HL-60 (cell line): ENCODE results near the gene SLC16A11.
A peak's percentile ranks its signal among the peaks of the same experiment; 100 is the strongest.
"Not testable (repeated sequence)": the region's sequence is repeated elsewhere in the genome, so short reads cannot be mapped to it uniquely, and the experiment has no call there.

Experiments
- DNase-seq, 2 experiments: peaks; one replicate each; pipeline ENCODE4 v3.0.0-alpha.2; 2010 to 2020; ENCODE audit warnings: low read depth in 1 of 2, low spot score in 1 of 2
- H3K27ac ChIP-seq: fragments of 250-450 bp; sonication (Bioruptor Pico); replicated peaks from 2 replicates; pipeline ENCODE4 v1.5.1; 2020; ENCODE audit warnings: mild to moderate bottlenecking, moderate library complexity
- H3K27me3 ChIP-seq: fragments of 250-450 bp; sonication (Bioruptor Pico); 2 replicates; pipeline ENCODE4 v1.5.1; 2021; ENCODE audit warnings: mild to moderate bottlenecking, moderate library complexity; ENCODE audit not compliant: insufficient read depth, poor library complexity, severe bottlenecking
- H3K4me3 ChIP-seq: replicated peaks from 2 replicates; pipeline ENCODE4 v1.5.1; 2011; ENCODE audit warnings: mild to moderate bottlenecking, control low read depth, low read length; ENCODE audit not compliant: insufficient read depth
- GABPA ChIP-seq: IDR thresholded peaks from 2 replicates; pipeline ENCODE4 v1.6.1; 2012; ENCODE audit warnings: low read depth
- POLR2AphosphoS5 ChIP-seq: IDR thresholded peaks from 2 replicates; pipeline ENCODE4 v1.6.1; 2012; ENCODE audit warnings: low read depth
- SPI1 ChIP-seq: IDR thresholded peaks from 2 replicates; pipeline ENCODE4 v1.6.1; 2012; ENCODE audit warnings: low read depth, mild to moderate bottlenecking, borderline replicate concordance
- TF ChIP-seq, protein P1 (sequence below): IDR thresholded peaks from one replicate; pipeline ENCODE4 v1.5.1; 2011; ENCODE audit warnings: low read length, control low read depth, inconsistent platforms; ENCODE audit not compliant: insufficient read depth
- TF ChIP-seq, protein P2 (sequence below): IDR thresholded peaks from 2 replicates; pipeline ENCODE4 v1.6.1; 2012; ENCODE audit warnings: low read depth; ENCODE audit not compliant: insufficient replicate concordance

SLC16A11 gene

DNA sequence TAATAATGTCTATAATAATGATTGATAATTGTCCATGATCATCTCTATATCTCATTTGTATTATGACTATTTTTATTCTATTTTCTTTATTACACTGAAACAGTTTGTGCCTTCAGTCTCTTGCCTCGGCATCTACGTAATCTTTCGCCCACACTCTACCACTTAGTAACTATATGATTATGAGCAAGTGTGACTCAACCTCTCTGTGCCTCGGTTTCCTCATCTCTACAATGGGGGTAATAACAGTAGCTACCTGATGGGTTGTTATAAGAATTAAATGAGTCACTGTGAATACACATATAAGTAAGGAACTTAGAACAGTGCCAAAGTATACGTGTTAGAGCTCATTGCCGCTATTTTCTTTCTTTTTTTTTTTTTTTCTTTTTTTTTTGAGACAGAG is 3.7 kb upstream of the SLC16A11 start:
- Histone ChIP-seq H3K27me3 (peaks cover 12% of the 10 kb centered on the region), H3K27ac (no peak overlapping the region), H3K4me3 (no peak overlapping the region)
- TF ChIP-seq GABPA: no peak
- TF ChIP-seq, protein P1, sequence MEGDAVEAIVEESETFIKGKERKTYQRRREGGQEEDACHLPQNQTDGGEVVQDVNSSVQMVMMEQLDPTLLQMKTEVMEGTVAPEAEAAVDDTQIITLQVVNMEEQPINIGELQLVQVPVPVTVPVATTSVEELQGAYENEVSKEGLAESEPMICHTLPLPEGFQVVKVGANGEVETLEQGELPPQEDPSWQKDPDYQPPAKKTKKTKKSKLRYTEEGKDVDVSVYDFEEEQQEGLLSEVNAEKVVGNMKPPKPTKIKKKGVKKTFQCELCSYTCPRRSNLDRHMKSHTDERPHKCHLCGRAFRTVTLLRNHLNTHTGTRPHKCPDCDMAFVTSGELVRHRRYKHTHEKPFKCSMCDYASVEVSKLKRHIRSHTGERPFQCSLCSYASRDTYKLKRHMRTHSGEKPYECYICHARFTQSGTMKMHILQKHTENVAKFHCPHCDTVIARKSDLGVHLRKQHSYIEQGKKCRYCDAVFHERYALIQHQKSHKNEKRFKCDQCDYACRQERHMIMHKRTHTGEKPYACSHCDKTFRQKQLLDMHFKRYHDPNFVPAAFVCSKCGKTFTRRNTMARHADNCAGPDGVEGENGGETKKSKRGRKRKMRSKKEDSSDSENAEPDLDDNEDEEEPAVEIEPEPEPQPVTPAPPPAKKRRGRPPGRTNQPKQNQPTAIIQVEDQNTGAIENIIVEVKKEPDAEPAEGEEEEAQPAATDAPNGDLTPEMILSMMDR: no peak
- TF ChIP-seq, protein P2, sequence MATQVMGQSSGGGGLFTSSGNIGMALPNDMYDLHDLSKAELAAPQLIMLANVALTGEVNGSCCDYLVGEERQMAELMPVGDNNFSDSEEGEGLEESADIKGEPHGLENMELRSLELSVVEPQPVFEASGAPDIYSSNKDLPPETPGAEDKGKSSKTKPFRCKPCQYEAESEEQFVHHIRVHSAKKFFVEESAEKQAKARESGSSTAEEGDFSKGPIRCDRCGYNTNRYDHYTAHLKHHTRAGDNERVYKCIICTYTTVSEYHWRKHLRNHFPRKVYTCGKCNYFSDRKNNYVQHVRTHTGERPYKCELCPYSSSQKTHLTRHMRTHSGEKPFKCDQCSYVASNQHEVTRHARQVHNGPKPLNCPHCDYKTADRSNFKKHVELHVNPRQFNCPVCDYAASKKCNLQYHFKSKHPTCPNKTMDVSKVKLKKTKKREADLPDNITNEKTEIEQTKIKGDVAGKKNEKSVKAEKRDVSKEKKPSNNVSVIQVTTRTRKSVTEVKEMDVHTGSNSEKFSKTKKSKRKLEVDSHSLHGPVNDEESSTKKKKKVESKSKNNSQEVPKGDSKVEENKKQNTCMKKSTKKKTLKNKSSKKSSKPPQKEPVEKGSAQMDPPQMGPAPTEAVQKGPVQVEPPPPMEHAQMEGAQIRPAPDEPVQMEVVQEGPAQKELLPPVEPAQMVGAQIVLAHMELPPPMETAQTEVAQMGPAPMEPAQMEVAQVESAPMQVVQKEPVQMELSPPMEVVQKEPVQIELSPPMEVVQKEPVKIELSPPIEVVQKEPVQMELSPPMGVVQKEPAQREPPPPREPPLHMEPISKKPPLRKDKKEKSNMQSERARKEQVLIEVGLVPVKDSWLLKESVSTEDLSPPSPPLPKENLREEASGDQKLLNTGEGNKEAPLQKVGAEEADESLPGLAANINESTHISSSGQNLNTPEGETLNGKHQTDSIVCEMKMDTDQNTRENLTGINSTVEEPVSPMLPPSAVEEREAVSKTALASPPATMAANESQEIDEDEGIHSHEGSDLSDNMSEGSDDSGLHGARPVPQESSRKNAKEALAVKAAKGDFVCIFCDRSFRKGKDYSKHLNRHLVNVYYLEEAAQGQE: no peak
- no peak for TF ChIP-seq POLR2AphosphoS5
- no peak for TF ChIP-seq SPI1
- DNase-seq: no peak

DNA sequence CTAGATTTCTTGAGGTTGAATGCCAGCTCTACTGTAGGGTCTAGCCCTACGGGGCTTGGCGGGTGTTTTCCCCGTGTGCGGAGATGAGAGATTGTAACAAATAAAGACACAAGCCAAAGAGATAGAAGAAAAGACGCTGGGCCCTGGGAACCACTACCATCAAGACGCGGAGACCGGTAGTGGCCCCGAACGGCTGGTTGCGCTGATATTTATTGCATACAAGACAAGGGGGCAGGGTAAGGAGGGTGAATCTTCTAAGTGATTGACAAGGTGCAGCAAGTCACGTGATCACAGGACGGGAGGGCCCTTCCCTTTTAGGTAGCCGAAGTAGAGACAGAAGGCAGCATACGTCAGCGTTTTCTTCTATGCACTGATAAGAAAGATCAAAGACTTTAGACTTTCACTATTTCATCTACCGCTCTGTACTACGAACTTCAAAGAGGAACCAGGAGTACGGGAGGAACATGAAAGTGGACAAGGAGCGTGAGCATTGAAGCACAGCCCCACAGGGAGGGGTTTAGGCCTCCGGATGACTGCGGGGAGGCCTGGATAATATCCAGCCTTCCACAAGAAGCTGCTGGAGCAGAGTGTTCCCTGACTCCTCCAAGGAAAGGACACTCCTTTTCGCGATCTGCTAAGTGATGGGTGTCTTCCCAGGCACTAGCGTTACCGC is 3.0 kb upstream of the SLC16A11 start:
- peaks cover 12% of the 10 kb centered on the region for H3K27me3 ChIP-seq
- H3K4me3 ChIP-seq, H3K27ac ChIP-seq: not testable (repeated sequence)
- peak in 1 of 2 experiments; percentile 9 for DNase-seq

DNA sequence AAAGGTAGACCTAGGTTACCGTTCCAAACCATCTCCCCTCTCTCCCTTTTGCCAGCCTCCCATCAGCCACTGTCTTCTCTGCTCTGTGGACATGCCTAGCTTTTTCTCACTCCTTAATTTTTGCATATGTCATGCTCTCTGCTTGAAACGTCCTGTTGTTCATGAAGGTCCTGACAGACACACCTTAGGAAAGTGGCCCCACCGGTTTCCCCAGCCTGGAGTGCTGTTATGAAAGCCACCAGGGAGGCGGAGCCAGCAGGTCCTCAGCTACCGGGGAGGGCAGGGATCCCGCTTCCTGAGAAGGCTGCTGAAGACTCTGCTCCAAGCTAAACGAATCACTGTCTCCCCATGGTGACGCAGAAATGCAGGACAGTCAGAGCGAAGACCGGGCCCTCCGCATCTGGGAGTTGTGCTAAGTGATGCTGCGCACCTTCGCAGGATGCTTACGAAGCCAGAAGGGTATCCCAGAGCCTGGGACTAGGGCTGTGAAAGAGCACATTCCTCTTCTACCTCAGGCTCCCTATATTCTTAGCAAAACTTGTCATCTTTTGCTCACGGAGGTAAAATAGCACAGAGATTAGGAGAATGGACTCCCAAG is 2.3 kb upstream of the SLC16A11 start:
- DNase-seq: no peak
- Histone ChIP-seq H3K27me3 (peaks cover 12% of the 10 kb centered on the region), H3K4me3 (no peak overlapping the region), H3K27ac (no peak overlapping the region)
- TF ChIP-seq, protein P2: no peak
- no peak for TF ChIP-seq GABPA
- no peak for TF ChIP-seq POLR2AphosphoS5
- TF ChIP-seq SPI1: no peak
- TF ChIP-seq, protein P1: no peak

DNA sequence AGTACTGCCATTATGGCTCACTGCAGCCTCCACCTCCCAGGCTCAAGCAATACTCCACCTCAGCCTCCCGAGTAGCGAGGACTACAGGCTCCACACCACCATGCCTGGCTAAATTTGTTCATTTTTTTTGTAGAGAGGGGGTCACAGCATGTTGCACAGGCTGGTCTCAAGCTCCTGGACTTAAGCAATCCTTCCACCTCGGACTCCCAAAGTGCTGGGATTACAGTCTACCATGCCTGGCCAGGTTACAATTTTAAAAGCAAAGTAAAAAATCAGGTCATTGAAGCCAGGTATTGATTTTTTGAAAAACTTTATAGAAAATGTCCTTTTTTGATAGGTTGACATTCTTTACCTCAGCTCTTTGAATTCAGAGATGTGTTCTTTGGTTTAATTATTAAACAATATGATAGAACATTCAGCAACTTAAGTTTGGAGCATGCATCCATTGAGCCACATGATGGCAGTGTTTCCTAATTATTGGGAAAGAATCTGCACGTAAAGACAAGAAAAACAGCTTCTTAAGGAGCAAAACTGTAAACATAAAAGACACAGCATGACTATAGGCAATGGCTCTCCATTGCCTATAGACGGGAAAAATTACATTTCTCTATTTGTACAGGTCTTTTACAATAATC is 1.7 kb upstream of the SLC16A11 start:
- H3K27me3 ChIP-seq: peaks cover 12% of the 10 kb centered on the region
- peak in 1 of 2 experiments; percentile 37 for DNase-seq
- TF ChIP-seq, protein P2: no peak
- TF ChIP-seq SPI1 (no peak), GABPA (no peak)
- TF ChIP-seq, protein P1: peak; percentile 15
- no peak overlapping the region for H3K27ac ChIP-seq
- no peak overlapping the region for H3K4me3 ChIP-seq
